ENCODE measurements around the gene OR10H4. TPM values are rescaled to one million over a fixed set of nuclear protein-coding genes. Genes with fewer than 3 reads are reported as not detected.

The OR10H4 gene
- total and polyA plus RNA-seq, 2 experiments from 2014 or later = not detected

DNA sequence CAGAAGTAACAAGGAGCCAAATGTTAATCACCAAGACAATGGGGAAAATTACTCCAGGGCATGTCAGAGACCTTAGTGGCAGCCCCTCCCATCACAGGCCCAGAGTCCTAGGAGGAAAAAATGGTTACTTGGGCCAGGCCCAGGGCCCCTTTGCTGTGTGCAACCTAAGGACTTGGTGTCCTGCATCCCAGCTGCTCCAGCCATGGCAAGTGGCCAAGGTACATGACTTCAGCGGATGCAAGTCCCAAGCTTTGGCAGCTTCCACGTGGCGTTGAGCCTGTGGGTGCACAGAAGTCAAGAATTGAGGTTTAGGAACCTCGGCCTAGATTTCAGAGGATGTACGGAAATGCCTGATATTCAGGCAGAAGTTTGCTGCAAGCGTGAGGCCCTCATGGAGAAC is 46.7 kb downstream of the OR10H4 start (continued):
- TF ChIP-seq, protein P1, sequence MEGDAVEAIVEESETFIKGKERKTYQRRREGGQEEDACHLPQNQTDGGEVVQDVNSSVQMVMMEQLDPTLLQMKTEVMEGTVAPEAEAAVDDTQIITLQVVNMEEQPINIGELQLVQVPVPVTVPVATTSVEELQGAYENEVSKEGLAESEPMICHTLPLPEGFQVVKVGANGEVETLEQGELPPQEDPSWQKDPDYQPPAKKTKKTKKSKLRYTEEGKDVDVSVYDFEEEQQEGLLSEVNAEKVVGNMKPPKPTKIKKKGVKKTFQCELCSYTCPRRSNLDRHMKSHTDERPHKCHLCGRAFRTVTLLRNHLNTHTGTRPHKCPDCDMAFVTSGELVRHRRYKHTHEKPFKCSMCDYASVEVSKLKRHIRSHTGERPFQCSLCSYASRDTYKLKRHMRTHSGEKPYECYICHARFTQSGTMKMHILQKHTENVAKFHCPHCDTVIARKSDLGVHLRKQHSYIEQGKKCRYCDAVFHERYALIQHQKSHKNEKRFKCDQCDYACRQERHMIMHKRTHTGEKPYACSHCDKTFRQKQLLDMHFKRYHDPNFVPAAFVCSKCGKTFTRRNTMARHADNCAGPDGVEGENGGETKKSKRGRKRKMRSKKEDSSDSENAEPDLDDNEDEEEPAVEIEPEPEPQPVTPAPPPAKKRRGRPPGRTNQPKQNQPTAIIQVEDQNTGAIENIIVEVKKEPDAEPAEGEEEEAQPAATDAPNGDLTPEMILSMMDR (conservative IDR thresholded peaks at IDR 0.05; ENCODE audit: low read depth in 2 of 2) = no peak
- TF ChIP-seq, protein P2, sequence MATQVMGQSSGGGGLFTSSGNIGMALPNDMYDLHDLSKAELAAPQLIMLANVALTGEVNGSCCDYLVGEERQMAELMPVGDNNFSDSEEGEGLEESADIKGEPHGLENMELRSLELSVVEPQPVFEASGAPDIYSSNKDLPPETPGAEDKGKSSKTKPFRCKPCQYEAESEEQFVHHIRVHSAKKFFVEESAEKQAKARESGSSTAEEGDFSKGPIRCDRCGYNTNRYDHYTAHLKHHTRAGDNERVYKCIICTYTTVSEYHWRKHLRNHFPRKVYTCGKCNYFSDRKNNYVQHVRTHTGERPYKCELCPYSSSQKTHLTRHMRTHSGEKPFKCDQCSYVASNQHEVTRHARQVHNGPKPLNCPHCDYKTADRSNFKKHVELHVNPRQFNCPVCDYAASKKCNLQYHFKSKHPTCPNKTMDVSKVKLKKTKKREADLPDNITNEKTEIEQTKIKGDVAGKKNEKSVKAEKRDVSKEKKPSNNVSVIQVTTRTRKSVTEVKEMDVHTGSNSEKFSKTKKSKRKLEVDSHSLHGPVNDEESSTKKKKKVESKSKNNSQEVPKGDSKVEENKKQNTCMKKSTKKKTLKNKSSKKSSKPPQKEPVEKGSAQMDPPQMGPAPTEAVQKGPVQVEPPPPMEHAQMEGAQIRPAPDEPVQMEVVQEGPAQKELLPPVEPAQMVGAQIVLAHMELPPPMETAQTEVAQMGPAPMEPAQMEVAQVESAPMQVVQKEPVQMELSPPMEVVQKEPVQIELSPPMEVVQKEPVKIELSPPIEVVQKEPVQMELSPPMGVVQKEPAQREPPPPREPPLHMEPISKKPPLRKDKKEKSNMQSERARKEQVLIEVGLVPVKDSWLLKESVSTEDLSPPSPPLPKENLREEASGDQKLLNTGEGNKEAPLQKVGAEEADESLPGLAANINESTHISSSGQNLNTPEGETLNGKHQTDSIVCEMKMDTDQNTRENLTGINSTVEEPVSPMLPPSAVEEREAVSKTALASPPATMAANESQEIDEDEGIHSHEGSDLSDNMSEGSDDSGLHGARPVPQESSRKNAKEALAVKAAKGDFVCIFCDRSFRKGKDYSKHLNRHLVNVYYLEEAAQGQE (IDR thresholded peaks at IDR 0.05; ENCODE audit: unreplicated experiment) = no peak
- TF ChIP-seq POLR2AphosphoS5 (IDR thresholded peaks at IDR 0.05; ENCODE audit: low read depth) = no peak
- no peak for TF ChIP-seq JUNB (IDR thresholded peaks at IDR 0.05; ENCODE audit: unreplicated experiment)
- TF ChIP-seq EZH2 (IDR thresholded peaks at IDR 0.05; ENCODE audit: low read depth, unreplicated experiment) = no peak

DNA sequence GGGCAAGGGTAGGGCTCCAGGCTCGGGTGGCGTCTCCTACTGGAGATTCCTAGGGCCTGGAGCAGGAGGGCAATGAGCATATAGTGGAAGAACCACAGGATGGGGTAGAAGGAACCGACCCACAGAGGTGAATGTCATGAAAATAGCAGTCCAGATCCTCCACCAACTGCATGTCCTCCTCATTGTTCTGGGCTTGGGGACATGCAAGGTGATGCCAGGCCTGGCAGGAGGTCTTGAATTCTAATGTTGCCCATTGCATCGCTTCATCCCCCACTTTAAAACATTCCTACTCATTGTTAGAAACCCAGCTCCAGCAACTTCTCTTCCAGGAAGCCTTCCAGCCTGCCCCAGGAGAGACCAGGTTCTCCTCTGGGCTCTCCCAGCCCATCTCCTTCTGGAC is 49.4 kb downstream of the OR10H4 start:
- no peak overlapping the region for H3K4me3 ChIP-seq
- no peaks in the 10 kb centered on the region for H3K9me2 ChIP-seq (ENCODE audit: insufficient read depth)
- no peak overlapping the region for H2AFZ ChIP-seq
- no peak overlapping the region for H3K27ac ChIP-seq (ENCODE audit: low read depth)
- Mint-ChIP-seq H3K4me3 (no peak overlapping the region), H3K4me1 (no peaks in the 10 kb centered on the region), H3K9me3 (peaks cover 99% of the 10 kb centered on the region), H3K27me3 (ENCODE audit: insufficient read depth, low read depth, poor library complexity) (peaks cover 10% of the 10 kb centered on the region), H3K36me3 (ENCODE audit: low read depth) (peaks cover 29% of the 10 kb centered on the region), H3K27ac (no peak overlapping the region)
- H3K4me1 ChIP-seq (ENCODE audit: insufficient read depth) = no peaks in the 10 kb centered on the region
- DNase-seq (ENCODE audit: low spot score) (no peak), ATAC-seq (no peak)
- no peaks in the 10 kb centered on the region for H3K79me2 ChIP-seq (replicated peaks; ENCODE audit: insufficient read depth)
- H3K27me3 ChIP-seq (ENCODE audit: insufficient read depth) = no peaks in the 10 kb centered on the region
- H3K4me2 ChIP-seq = no peak overlapping the region
- TF ChIP-seq NANOG (IDR thresholded peaks at IDR 0.05; ENCODE audit: borderline replicate concordance) = no peak
- TF ChIP-seq POLR2AphosphoS5 (IDR thresholded peaks at IDR 0.05; ENCODE audit: low read depth) = no peak
- TF ChIP-seq CREB1 (CRISPR knock-in tag; IDR thresholded peaks at IDR 0.05; ENCODE audit: low read depth) = no peak
- TF ChIP-seq, protein P3, sequence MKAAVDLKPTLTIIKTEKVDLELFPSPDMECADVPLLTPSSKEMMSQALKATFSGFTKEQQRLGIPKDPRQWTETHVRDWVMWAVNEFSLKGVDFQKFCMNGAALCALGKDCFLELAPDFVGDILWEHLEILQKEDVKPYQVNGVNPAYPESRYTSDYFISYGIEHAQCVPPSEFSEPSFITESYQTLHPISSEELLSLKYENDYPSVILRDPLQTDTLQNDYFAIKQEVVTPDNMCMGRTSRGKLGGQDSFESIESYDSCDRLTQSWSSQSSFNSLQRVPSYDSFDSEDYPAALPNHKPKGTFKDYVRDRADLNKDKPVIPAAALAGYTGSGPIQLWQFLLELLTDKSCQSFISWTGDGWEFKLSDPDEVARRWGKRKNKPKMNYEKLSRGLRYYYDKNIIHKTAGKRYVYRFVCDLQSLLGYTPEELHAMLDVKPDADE (IDR thresholded peaks at IDR 0.05) = no peak
- H3K36me3 ChIP-seq (ENCODE audit: insufficient read depth) = 0 out of 2 replicates have a peak, but pooled peaks cover 3% of the 10 kb centered on the region
- H3F3A ChIP-seq (replicated peaks; ENCODE audit: low read depth) = no peaks in the 10 kb centered on the region
- H4K20me1 ChIP-seq (replicated peaks; ENCODE audit: insufficient read depth) = no peaks in the 10 kb centered on the region

Other genes starting within 250 kb of the OR10H4 start
- gene OR10H2, start 221.0 kb upstream of the OR10H4 start, total RNA-seq (2014; rRNA removed; shearing (Covaris generic)) = not detected in 2 replicates
- gene OR10H2, start 221.0 kb upstream of the OR10H4 start, polyA plus RNA-seq (2016; fragmentation: Nextera tagmentation; extraction: Ambion mirVana) = not detected in 2 replicates
- gene OR10H3, start 211.0 kb upstream of the OR10H4 start, total RNA-seq (2014; rRNA removed; shearing (Covaris generic)) = not detected in 2 replicates
- not detected in 2 replicates for gene OR10H3, start 211.0 kb upstream of the OR10H4 start, polyA plus RNA-seq (2016; fragmentation: Nextera tagmentation; extraction: Ambion mirVana)
- not detected in 2 replicates for gene OR10H5, start 161.3 kb upstream of the OR10H4 start, total RNA-seq (2014; rRNA removed; shearing (Covaris generic))
- gene OR10H5, start 161.3 kb upstream of the OR10H4 start, polyA plus RNA-seq (2016; fragmentation: Nextera tagmentation; extraction: Ambion mirVana) = not detected in 2 replicates
- not detected in 2 replicates for gene OR10H1, start 133.3 kb upstream of the OR10H4 start, total RNA-seq (2014; rRNA removed; shearing (Covaris generic))
- 0.05 TPM in 1 of 2 replicates, not detected in the other for gene OR10H1, start 133.3 kb upstream of the OR10H4 start, polyA plus RNA-seq (2016; fragmentation: Nextera tagmentation; extraction: Ambion mirVana)
- gene CYP4F2, start 50.9 kb upstream of the OR10H4 start, total RNA-seq (2014; rRNA removed; shearing (Covaris generic)) = not detected in 2 replicates
- not detected in 2 replicates for gene CYP4F2, start 50.9 kb upstream of the OR10H4 start, polyA plus RNA-seq (2016; fragmentation: Nextera tagmentation; extraction: Ambion mirVana)
- gene CYP4F11, start 14.5 kb upstream of the OR10H4 start, total RNA-seq (2014; rRNA removed; shearing (Covaris generic)) = not detected in 2 replicates
- not detected in 2 replicates for gene CYP4F11, start 14.5 kb upstream of the OR10H4 start, polyA plus RNA-seq (2016; fragmentation: Nextera tagmentation; extraction: Ambion mirVana)
- 237 and 288 TPM in 2 replicates for gene TPM4, start 127.5 kb downstream of the OR10H4 start, total RNA-seq (2014; rRNA removed; shearing (Covaris generic))
- gene TPM4, start 127.5 kb downstream of the OR10H4 start, polyA plus RNA-seq (2016; fragmentation: Nextera tagmentation; extraction: Ambion mirVana) = 204 and 223 TPM in 2 replicates
- gene RAB8A, start 162.9 kb downstream of the OR10H4 start, total RNA-seq (2014; rRNA removed; shearing (Covaris generic)) = 49.7 and 59.5 TPM in 2 replicates
- gene RAB8A, start 162.9 kb downstream of the OR10H4 start, polyA plus RNA-seq (2016; fragmentation: Nextera tagmentation; extraction: Ambion mirVana) = 48.0 and 53.1 TPM in 2 replicates
- gene HSH2D, start 194.7 kb downstream of the OR10H4 start, total RNA-seq (2014; rRNA removed; shearing (Covaris generic)) = 0.97 and 1.4 TPM in 2 replicates
- gene HSH2D, start 194.7 kb downstream of the OR10H4 start, polyA plus RNA-seq (2016; fragmentation: Nextera tagmentation; extraction: Ambion mirVana) = 0.81 and 1.1 TPM in 2 replicates
- not detected in 2 replicates for gene CIB3, start 224.5 kb downstream of the OR10H4 start, total RNA-seq (2014; rRNA removed; shearing (Covaris generic))
- 0.56 TPM in 1 of 2 replicates, not detected in the other for gene CIB3, start 224.5 kb downstream of the OR10H4 start, polyA plus RNA-seq (2016; fragmentation: Nextera tagmentation; extraction: Ambion mirVana)
- gene FAM32A, start 236.4 kb downstream of the OR10H4 start, total RNA-seq (2014; rRNA removed; shearing (Covaris generic)) = 58.2 and 62.3 TPM in 2 replicates
- gene FAM32A, start 236.4 kb downstream of the OR10H4 start, polyA plus RNA-seq (2016; fragmentation: Nextera tagmentation; extraction: Ambion mirVana) = 58.9 and 67.3 TPM in 2 replicates
- 32.0 and 32.4 TPM in 2 replicates for gene AP1M1, start 248.9 kb downstream of the OR10H4 start, total RNA-seq (2014; rRNA removed; shearing (Covaris generic))
- 22.0 and 23.1 TPM in 2 replicates for gene AP1M1, start 248.9 kb downstream of the OR10H4 start, polyA plus RNA-seq (2016; fragmentation: Nextera tagmentation; extraction: Ambion mirVana)